ENCODE results near the gene TNFRSF14.

The TNFRSF14 gene

GRCh38 chr1:2588661-2589430 lies 32.7 kb downstream of the TNFRSF14 start:
- intact Hi-C loops (cut with DNase I; ENCODE audit: low total_unique reads): loop anchor here (10.0 kb wide), 1 partner anchor 174 kb away; the partner anchor contains the start of gene PEX10
- TF ChIP-seq CTCF (IDR thresholded peaks at IDR 0.05): no peak
- H3K4me3 ChIP-seq: no peak overlapping the region
- H3K27ac ChIP-seq: no peak overlapping the region
- H3K9me3 ChIP-seq: no peaks in the 10 kb centered on the region
- peaks cover 0 to 13% (median 0%) of the 10 kb centered on the region in 3 donors for H3K36me3 ChIP-seq
- peaks cover 5 to 42% (median 19%) of the 10 kb centered on the region in 4 donors for H3K4me1 ChIP-seq
- DNase-seq: no peak
- H3K27me3 ChIP-seq: peaks cover 0 to 32% of the 10 kb centered on the region in 2 donors

- peaks cover 0 to 40% of the 10 kb centered on the region in 2 donors for H3K27me3 ChIP-seq
- intact Hi-C loops (cut with DNase I; ENCODE audit: low total_unique reads): loop anchor here (10.0 kb wide), 1 partner anchor 175 kb away; the partner anchor contains the start of gene PEX10
- TF ChIP-seq CTCF (IDR thresholded peaks at IDR 0.05): no peak
- H3K27ac ChIP-seq: no peak overlapping the region
- H3K4me3 ChIP-seq: no peak overlapping the region
- peaks cover 0 to 13% (median 0%) of the 10 kb centered on the region in 3 donors for H3K36me3 ChIP-seq
- H3K9me3 ChIP-seq: no peaks in the 10 kb centered on the region
- H3K4me1 ChIP-seq: peaks cover 5 to 46% (median 19%) of the 10 kb centered on the region in 4 donors
- no peak for DNase-seq
Observed at GRCh38 chr1:2589431-2590232, 33.5 kb downstream of the TNFRSF14 start.

- H3K27me3 ChIP-seq: peaks cover 0 to 48% of the 10 kb centered on the region in 2 donors
- peaks cover 0 to 13% (median 0%) of the 10 kb centered on the region in 3 donors for H3K36me3 ChIP-seq
- intact Hi-C loops (cut with DNase I; ENCODE audit: low total_unique reads): no loop called here
- H3K4me3 ChIP-seq: no peak overlapping the region
- no peaks in the 10 kb centered on the region for H3K9me3 ChIP-seq
- peak in 1 of 2 donors; percentile 58 for DNase-seq
- TF ChIP-seq CTCF (IDR thresholded peaks at IDR 0.05): no peak
- H3K27ac ChIP-seq: no peak overlapping the region
- H3K4me1 ChIP-seq: peaks cover 5 to 37% (median 11%) of the 10 kb centered on the region in 4 donors
Observed at GRCh38 chr1:2590233-2591141, 34.3 kb downstream of the TNFRSF14 start.

GRCh38 chr1:2591233-2591580 lies 35.0 kb downstream of the TNFRSF14 start:
- H3K27ac ChIP-seq: no peak overlapping the region
- DNase-seq: no peak
- peaks cover 0 to 13% (median 0%) of the 10 kb centered on the region in 3 donors for H3K36me3 ChIP-seq
- H3K4me1 ChIP-seq: peaks cover 5 to 34% (median 9%) of the 10 kb centered on the region in 4 donors
- intact Hi-C loops (cut with DNase I; ENCODE audit: low total_unique reads): no loop called here
- no peaks in the 10 kb centered on the region for H3K9me3 ChIP-seq
- H3K27me3 ChIP-seq: peaks cover 0 to 48% of the 10 kb centered on the region in 2 donors
- H3K4me3 ChIP-seq: no peak overlapping the region
- TF ChIP-seq CTCF (IDR thresholded peaks at IDR 0.05): no peak

All from tibial artery (tissue), 4 donors.